DMS53 treated with DMSO at 0.1 percent for 48 hours (cell line): ENCODE measurements around the gene FTSJ3.

ENCODE experiments used
- DNase-seq: peaks from one replicate; lab custom pipeline; 2025; ENCODE audit not compliant: unreplicated experiment; lab: John Stamatoyannopoulos, UW

FTSJ3 gene

GRCh38 chr17:63790057-63790456 lies 37.4 kb downstream of the FTSJ3 start:
- DNase-seq, result no peak

- DNase-seq, result no peak
Observed at GRCh38 chr17:63786971-63787711, 40.3 kb downstream of the FTSJ3 start.

GRCh38 chr17:63786117-63786516 lies 41.3 kb downstream of the FTSJ3 start:
- no peak for DNase-seq

GRCh38 chr17:63785556-63785955 lies 41.9 kb downstream of the FTSJ3 start:
- no peak for DNase-seq

- no peak for DNase-seq
Observed at GRCh38 chr17:63783522-63783921, 43.9 kb downstream of the FTSJ3 start.

GRCh38 chr17:63780928-63781327 lies 46.5 kb downstream of the FTSJ3 start:
- no peak for DNase-seq

- DNase-seq, result no peak
Observed at GRCh38 chr17:63780507-63780906, 47.0 kb downstream of the FTSJ3 start.

GRCh38 chr17:63775420-63775819 lies 52.0 kb downstream of the FTSJ3 start:
- no peak for DNase-seq

- DNase-seq, result no peak
Observed at GRCh38 chr17:63774969-63775265, 52.5 kb downstream of the FTSJ3 start.

- DNase-seq, result no peak
Observed at GRCh38 chr17:63774141-63774968, 53.1 kb downstream of the FTSJ3 start, which contains the start of gene DDX42. TSS of gene DDX42 (plus strand) at chr17:63774170. CDS start at chr17:63787050, 12,880 bp downstream.

- peak; percentile 94 for DNase-seq
Observed at GRCh38 chr17:63773272-63774140, 54.0 kb downstream of the FTSJ3 start, which contains the start of gene CCDC47. TSS of gene CCDC47 (minus strand) at chr17:63773597. CDS start at chr17:63766175, 7,422 bp downstream.

DNA sequence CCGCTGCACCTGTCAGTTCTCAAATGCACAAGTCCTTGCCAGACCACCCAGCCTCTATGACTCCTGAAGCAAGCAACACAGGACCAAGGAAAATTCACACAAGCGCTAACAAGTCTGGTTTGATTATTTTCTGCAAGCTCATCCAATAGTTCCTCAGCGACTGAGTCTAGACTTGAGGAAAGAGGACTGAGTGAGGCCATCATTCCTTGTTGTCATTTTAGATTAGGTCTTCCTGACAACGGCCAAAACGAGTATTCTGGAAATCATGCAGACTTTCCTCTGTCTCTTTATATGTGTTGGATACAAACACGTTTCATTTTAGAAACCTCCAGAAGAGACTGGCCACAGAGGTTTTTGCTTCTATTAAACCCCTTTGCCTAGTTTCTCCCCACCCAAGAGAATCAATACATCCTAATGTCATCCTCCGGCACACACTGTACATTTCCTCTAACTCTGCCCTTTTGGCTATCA lies 54.6 kb downstream of the FTSJ3 start:
- DNase-seq, result no peak
